Panc1 (cell line): ENCODE measurements around the gene MEF2A. TPM values are rescaled to one million over a fixed set of nuclear protein-coding genes. Genes with fewer than 3 reads are reported as not detected.

ENCODE experiments used
- ATAC-seq: fragments of 200-7000 bp; cut with Tn5 transposase; 2 replicates; pipeline ENCODE4 v1.9.1; 2020; ENCODE audit warnings: mild to moderate bottlenecking, moderate library complexity
- BruUV-seq: library from RNA; stranded (reverse); fragments of 400-500 nt; replicated peaks from 2 replicates; lab custom pipeline; 2021; lab: Mats Ljungman, UMichigan
- CTCF ChIA-PET: fragments of 300-600 bp; sonication (Branson Sonifier 250); formaldehyde crosslinking; loops from one replicate; lab custom pipeline; 2022; ENCODE audit warnings: antibody characterized with exemption; lab: Charles Lee
- POLR2A ChIA-PET: fragments of 300-600 bp; sonication (Branson Sonifier 250); formaldehyde crosslinking; loops from one replicate; lab custom pipeline; 2022; ENCODE audit warnings: antibody characterized with exemption; lab: Charles Lee
- DNase-seq: peaks from one replicate; pipeline ENCODE4 v3.0.0-alpha.2; 2010; ENCODE audit warnings: low read depth, low spot score
- H3K27ac ChIP-seq: 2 replicates; pipeline ENCODE4 v1.5.1; 2011; ENCODE audit warnings: mild to moderate bottlenecking, low read length, inconsistent platforms
- H3K27me3 ChIP-seq: fragments of 200-500 bp; sonication (Bioruptor generic); 2 replicates; pipeline ENCODE4 v1.6.0; 2014; ENCODE audit warnings: low read length, inconsistent platforms; ENCODE audit not compliant: control insufficient read depth, insufficient read depth
- H3K36me3 ChIP-seq: fragments of 200-500 bp; sonication (Bioruptor generic); 2 replicates; pipeline ENCODE4 v1.5.1; 2014; ENCODE audit warnings: inconsistent platforms, mild to moderate bottlenecking, low read length, moderate library complexity; ENCODE audit not compliant: control insufficient read depth, insufficient read depth
- H3K4me1 ChIP-seq: 2 replicates; pipeline ENCODE4 v1.5.1; 2011; ENCODE audit warnings: inconsistent platforms, mild to moderate bottlenecking, low read length, moderate library complexity; ENCODE audit not compliant: control insufficient read depth, insufficient read depth
- H3K4me3 ChIP-seq, 2 experiments: 2 replicates each; pipeline ENCODE4 v1.5.1; 2011 to 2012; ENCODE audit warnings: low read depth in 2 of 2, low read length in 2 of 2, mild to moderate bottlenecking in 2 of 2, inconsistent platforms in 1 of 2, moderate library complexity in 1 of 2
- H3K9me3 ChIP-seq: fragments of 200-500 bp; sonication (Bioruptor generic); 2 replicates; pipeline ENCODE4 v1.5.1; 2014; ENCODE audit warnings: low read depth, mild to moderate bottlenecking, inconsistent platforms, low read length, moderate library complexity; ENCODE audit not compliant: control insufficient read depth, insufficient read depth
- POLR2AphosphoS5 ChIP-seq: IDR thresholded peaks from 2 replicates; pipeline ENCODE4 v1.6.1; 2012; ENCODE audit warnings: mild to moderate bottlenecking, low read depth, low read length, moderate library complexity
- SIN3A ChIP-seq: IDR thresholded peaks from 2 replicates; pipeline ENCODE4 v1.6.1; 2012; ENCODE audit warnings: low read depth, mild to moderate bottlenecking, low read length, moderate library complexity, borderline replicate concordance; ENCODE audit not compliant: insufficient read depth
- TCF7L2 ChIP-seq: IDR thresholded peaks from 2 replicates; pipeline ENCODE4 v1.6.1; 2011; ENCODE audit warnings: mild to moderate bottlenecking, low read depth, low read length, inconsistent platforms
- in situ Hi-C: cut with HindIII; loops from 2 replicates; pipeline ENCODE4 v1.10.0; 2016; ENCODE audit warnings: low sequenced_read_pairs, low pct_unique_long_range_greater_than_20kb
- intact Hi-C: fragments of 100-400 bp; cut with micrococcal nuclease; formaldehyde crosslinking; loops from one replicate; pipeline ENCODE4 v1.10.0; 2022; ENCODE audit not compliant: unreplicated experiment
- total RNA-seq: library from RNA; stranded (reverse); gene quantifications from one replicate; pipeline ENCODE4 v1.2.1, GENCODE V29; 2021; ENCODE audit not compliant: unreplicated experiment
- TF ChIP-seq, protein P1 (sequence below), 2 experiments: IDR thresholded peaks; 2 replicates each; pipeline ENCODE4 v1.6.1; 2011 to 2012; ENCODE audit warnings: low read depth in 2 of 2, control low read depth in 1 of 2, low read length in 1 of 2, mild to moderate bottlenecking in 1 of 2, moderate library complexity in 1 of 2; ENCODE audit not compliant: insufficient read depth in 1 of 2
- TF ChIP-seq, protein P2 (sequence below): fragments of 450-650 bp; IDR thresholded peaks from 2 replicates; pipeline ENCODE4 v1.5.1; 2017; ENCODE audit warnings: mild to moderate bottlenecking

Gene MEF2A
- total RNA-seq, 1 experiment from 2014 or later, result 31.1 TPM

DNA sequence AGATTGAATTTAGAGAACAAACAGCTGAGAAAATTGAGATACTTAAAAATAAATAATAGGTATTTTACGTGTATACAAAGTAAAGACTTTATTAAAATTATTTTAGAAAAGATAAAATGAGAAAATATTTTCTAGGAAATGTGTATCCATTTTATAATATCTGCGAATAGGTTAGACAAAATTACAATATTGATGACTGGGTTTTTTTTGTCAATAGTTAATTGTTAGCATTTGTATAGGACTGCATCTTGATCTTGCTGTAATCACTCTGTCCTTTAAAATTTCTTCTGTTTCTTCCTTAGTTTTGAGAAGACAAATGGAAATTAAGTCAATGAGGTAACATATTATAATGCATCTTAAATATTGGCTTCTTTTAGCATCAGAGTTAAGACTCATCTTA, 50.3 kb downstream of the MEF2A start:
- Histone ChIP-seq H3K36me3 (no peaks in the 10 kb centered on the region), H3K27ac (no peak overlapping the region), H3K4me3 (no peak overlapping the region), H3K27me3 (no peaks in the 10 kb centered on the region), H3K9me3 (no peaks in the 10 kb centered on the region), H3K4me1 (peaks cover 5% of the 10 kb centered on the region; the same call in 1 of the 2 replicates)
- BruUV-seq, result no TSS peak
- ChIA-PET POLR2A (no interaction called here), CTCF (no interaction called here)
- DNase-seq, result no peak
- TF ChIP-seq POLR2AphosphoS5, result no peak
- no peak for TF ChIP-seq TCF7L2
- TF ChIP-seq SIN3A, result no peak
- TF ChIP-seq, protein P1, sequence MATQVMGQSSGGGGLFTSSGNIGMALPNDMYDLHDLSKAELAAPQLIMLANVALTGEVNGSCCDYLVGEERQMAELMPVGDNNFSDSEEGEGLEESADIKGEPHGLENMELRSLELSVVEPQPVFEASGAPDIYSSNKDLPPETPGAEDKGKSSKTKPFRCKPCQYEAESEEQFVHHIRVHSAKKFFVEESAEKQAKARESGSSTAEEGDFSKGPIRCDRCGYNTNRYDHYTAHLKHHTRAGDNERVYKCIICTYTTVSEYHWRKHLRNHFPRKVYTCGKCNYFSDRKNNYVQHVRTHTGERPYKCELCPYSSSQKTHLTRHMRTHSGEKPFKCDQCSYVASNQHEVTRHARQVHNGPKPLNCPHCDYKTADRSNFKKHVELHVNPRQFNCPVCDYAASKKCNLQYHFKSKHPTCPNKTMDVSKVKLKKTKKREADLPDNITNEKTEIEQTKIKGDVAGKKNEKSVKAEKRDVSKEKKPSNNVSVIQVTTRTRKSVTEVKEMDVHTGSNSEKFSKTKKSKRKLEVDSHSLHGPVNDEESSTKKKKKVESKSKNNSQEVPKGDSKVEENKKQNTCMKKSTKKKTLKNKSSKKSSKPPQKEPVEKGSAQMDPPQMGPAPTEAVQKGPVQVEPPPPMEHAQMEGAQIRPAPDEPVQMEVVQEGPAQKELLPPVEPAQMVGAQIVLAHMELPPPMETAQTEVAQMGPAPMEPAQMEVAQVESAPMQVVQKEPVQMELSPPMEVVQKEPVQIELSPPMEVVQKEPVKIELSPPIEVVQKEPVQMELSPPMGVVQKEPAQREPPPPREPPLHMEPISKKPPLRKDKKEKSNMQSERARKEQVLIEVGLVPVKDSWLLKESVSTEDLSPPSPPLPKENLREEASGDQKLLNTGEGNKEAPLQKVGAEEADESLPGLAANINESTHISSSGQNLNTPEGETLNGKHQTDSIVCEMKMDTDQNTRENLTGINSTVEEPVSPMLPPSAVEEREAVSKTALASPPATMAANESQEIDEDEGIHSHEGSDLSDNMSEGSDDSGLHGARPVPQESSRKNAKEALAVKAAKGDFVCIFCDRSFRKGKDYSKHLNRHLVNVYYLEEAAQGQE (IDR thresholded peaks at IDR 0.05; ENCODE audit: insufficient read depth in 1 of 2, low read depth in 2 of 2, low read length in 1 of 2), result no peak
- TF ChIP-seq, protein P2, sequence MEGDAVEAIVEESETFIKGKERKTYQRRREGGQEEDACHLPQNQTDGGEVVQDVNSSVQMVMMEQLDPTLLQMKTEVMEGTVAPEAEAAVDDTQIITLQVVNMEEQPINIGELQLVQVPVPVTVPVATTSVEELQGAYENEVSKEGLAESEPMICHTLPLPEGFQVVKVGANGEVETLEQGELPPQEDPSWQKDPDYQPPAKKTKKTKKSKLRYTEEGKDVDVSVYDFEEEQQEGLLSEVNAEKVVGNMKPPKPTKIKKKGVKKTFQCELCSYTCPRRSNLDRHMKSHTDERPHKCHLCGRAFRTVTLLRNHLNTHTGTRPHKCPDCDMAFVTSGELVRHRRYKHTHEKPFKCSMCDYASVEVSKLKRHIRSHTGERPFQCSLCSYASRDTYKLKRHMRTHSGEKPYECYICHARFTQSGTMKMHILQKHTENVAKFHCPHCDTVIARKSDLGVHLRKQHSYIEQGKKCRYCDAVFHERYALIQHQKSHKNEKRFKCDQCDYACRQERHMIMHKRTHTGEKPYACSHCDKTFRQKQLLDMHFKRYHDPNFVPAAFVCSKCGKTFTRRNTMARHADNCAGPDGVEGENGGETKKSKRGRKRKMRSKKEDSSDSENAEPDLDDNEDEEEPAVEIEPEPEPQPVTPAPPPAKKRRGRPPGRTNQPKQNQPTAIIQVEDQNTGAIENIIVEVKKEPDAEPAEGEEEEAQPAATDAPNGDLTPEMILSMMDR, result no peak
- intact Hi-C loops (no loop called here), in situ Hi-C loops (no loop called here)
- no peak for ATAC-seq

DNA sequence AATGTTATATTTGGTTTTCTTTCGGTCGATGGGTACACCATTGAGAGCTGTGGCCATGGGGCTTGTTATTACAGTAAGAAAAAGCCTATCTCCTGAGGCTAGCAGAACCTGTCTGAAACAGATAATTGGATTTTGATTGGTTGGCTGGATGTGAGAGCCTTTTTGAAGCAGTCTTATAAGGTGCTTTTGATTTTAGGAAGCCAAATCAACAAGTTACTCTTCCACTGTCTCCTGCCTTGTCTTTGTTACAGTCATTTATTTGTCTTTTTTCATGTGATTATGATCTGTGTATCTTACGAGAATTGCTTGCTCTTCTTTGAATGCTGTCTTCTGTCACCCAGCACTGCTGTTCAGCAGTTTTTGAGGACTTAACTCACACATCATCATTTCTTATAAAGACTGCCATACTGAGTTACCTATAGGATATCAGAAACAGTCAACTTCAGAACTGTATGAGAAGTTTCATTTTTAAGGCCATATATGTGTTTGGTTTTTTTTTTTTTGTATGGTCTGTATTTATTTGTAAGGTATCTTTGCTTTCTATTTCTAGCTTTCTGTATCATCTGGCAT, 51.1 kb downstream of the MEF2A start:
- intact Hi-C loops (no loop called here), in situ Hi-C loops (no loop called here)
- ChIA-PET CTCF (no interaction called here), POLR2A (interaction anchor here (1.2 kb wide), 1 partner anchor 9 kb away, joined by 3 read pairs; no protein-coding TSS in a partner anchor)
- H3K9me3 ChIP-seq, result no peaks in the 10 kb centered on the region
- no peak for TF ChIP-seq POLR2AphosphoS5
- TF ChIP-seq SIN3A, result no peak
- TF ChIP-seq TCF7L2, result no peak
- TF ChIP-seq, protein P1 (IDR thresholded peaks at IDR 0.05; ENCODE audit: insufficient read depth in 1 of 2, low read depth in 2 of 2, low read length in 1 of 2), result no peak
- TF ChIP-seq, protein P2, result no peak
- ATAC-seq, result no peak
- H3K4me1 ChIP-seq, result peaks cover 5% of the 10 kb centered on the region; the same call in 1 of the 2 replicates
- H3K4me3 ChIP-seq, result no peak overlapping the region
- H3K27me3 ChIP-seq, result no peaks in the 10 kb centered on the region
- H3K27ac ChIP-seq, result no peak overlapping the region
- BruUV-seq, result no TSS peak
- DNase-seq, result no peak
- no peaks in the 10 kb centered on the region for H3K36me3 ChIP-seq
